IMR-90 (cell line): ENCODE measurements around the gene TRAF3.

ENCODE experiments used
- BHLHE40 ChIP-seq: fragments of 150-350 bp; IDR thresholded peaks from 2 replicates; pipeline ENCODE4 v1.6.1; 2016; ENCODE audit warnings: mild to moderate bottlenecking, low read depth, low read length
- CEBPB ChIP-seq: IDR thresholded peaks from 2 replicates; pipeline ENCODE4 v1.6.1; 2012; ENCODE audit warnings: low read depth, low read length, improper control_type of control experiment
- FOS ChIP-seq: fragments of 150-350 bp; IDR thresholded peaks from 2 replicates; pipeline ENCODE4 v1.6.1; 2016; ENCODE audit warnings: low read depth, low read length
- POLR2A ChIP-seq: IDR thresholded peaks from 2 replicates; pipeline ENCODE4 v1.6.1; 2012; ENCODE audit warnings: mild to moderate bottlenecking, low read depth, low read length
- RCOR1 ChIP-seq: IDR thresholded peaks from 2 replicates; pipeline ENCODE4 v1.6.1; 2012; ENCODE audit warnings: mild to moderate bottlenecking, low read length, improper control_type of control experiment; ENCODE audit not compliant: insufficient replicate concordance
- TF ChIP-seq, protein P1 (sequence below): conservative IDR thresholded peaks from 2 replicates; pipeline ENCODE4 v1.5.1; 2012; ENCODE audit warnings: mild to moderate bottlenecking, low read depth, low read length, improper control_type of control experiment

GRCh38 chr14:102827716-102828115, 50.5 kb downstream of the TRAF3 start:
- TF ChIP-seq, protein P1, sequence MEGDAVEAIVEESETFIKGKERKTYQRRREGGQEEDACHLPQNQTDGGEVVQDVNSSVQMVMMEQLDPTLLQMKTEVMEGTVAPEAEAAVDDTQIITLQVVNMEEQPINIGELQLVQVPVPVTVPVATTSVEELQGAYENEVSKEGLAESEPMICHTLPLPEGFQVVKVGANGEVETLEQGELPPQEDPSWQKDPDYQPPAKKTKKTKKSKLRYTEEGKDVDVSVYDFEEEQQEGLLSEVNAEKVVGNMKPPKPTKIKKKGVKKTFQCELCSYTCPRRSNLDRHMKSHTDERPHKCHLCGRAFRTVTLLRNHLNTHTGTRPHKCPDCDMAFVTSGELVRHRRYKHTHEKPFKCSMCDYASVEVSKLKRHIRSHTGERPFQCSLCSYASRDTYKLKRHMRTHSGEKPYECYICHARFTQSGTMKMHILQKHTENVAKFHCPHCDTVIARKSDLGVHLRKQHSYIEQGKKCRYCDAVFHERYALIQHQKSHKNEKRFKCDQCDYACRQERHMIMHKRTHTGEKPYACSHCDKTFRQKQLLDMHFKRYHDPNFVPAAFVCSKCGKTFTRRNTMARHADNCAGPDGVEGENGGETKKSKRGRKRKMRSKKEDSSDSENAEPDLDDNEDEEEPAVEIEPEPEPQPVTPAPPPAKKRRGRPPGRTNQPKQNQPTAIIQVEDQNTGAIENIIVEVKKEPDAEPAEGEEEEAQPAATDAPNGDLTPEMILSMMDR = no peak
- no peak for TF ChIP-seq BHLHE40
- TF ChIP-seq POLR2A = no peak
- TF ChIP-seq FOS = no peak
- no peak for TF ChIP-seq CEBPB
- TF ChIP-seq RCOR1 = no peak
